Measurements from ENCODE around the gene BIRC7.
A peak's percentile ranks its signal among the peaks of the same experiment; 100 is the strongest.
"Not testable (repeated sequence)": the region's sequence is repeated elsewhere in the genome, so short reads cannot be mapped to it uniquely, and the experiment has no call there.

BIRC7 gene

GRCh38 chr20:63249891-63250290, 14.2 kb downstream of the BIRC7 start:
- DNase-seq, result no peak

- DNase-seq, result not testable (repeated sequence)
Observed at GRCh38 chr20:63251350-63251749, 15.6 kb downstream of the BIRC7 start.

DNA sequence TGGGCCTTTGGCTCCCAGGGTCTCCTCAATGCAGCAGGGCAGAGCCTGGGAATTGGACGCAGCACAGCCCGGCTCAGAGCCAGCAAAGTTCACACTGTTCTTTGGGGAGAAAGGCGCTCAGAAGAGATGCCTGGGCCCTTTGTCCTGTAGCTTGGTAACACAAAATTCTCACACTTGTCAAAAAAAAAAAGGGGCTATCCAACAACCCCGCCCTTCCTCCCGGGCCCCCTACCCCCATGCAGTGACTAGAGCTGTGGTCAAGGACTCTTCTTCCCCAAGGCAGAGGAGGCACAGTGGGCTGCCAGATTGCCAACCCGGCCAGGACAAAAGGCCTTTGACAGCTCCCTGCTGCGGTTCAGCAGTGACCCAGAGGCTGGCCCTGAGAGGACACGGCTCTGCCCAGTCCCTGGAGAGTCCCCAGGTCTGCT, 16.6 kb downstream of the BIRC7 start:
- DNase-seq, result no peak

GRCh38 chr20:63253065-63253437, 17.3 kb downstream of the BIRC7 start:
- DNase-seq, result no peak

GRCh38 chr20:63253438-63254231, 17.9 kb downstream of the BIRC7 start:
- peak; percentile 8 to 17 for DNase-seq

DNA sequence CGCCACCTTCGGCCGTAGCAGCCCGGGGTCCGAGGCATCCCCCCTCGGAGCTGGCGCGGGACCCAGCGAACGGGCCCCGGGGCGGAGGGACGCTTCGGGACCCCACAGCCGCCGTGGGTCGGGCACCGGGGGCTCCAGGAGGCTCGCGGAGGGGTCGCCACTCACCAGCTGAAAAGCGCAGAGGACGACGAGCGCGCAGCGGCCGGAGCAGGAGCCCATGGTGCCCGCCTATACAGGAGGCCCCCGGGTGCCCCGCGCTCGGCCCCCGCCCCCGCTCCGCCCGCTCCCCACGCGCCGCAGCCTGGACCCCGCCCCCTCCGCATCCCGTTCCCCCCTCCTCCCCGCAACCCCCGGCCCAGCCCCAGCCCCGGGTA, 18.5 kb downstream of the BIRC7 start, which contains the start of gene NKAIN4:
Gene NKAIN4 (minus strand): TSS at position 232 of the 374 bp plus-strand sequence. CDS start 13 bp downstream, at position 219.
- no peak for DNase-seq

- DNase-seq, result no peak
Observed at GRCh38 chr20:63254606-63255384, 19.1 kb downstream of the BIRC7 start.

- DNase-seq, result no peak
Observed at GRCh38 chr20:63255931-63256704, 20.4 kb downstream of the BIRC7 start.

DNA sequence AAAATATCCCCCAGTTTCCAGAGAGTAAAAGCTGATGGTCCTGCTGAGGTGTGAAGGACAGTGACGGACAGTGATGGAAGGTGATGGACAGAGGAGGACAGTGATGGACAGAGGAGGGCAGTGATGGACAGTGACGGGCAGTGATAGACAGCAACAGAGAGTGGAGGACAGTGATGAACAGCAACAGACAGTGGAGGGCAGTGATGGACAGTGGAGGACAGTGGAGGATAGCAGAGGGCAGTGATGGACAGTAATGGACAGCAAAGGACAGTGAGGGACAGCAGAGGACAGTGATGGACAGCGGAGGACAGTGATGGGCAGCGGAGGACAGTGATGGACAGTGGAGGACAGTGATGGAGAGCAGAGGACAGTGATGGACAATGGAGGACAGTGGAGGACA, 21.2 kb downstream of the BIRC7 start:
- no peak for DNase-seq

GRCh38 chr20:63257629-63258028, 21.9 kb downstream of the BIRC7 start:
- DNase-seq, result no peak

DNA sequence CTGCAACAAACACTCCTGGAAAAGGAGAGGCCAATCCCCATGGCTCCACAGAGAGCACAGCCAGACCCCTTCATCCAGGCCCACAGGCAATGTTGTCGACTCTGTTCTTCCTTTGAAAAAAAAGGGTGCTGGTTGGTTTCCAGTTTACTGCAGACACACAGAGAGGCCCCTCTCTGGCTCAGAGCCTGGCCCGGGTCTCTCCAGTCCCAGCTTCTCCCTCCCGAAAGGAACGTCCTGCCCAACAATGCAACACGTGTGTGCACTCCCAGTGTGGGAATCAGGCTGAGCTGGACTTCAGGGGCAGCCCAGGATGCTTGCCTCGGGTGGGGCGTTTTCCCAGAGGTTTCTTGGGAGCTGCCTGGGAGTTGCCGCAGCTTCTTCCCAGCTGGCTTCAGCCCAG, 23.1 kb downstream of the BIRC7 start:
- no peak for DNase-seq

DNA sequence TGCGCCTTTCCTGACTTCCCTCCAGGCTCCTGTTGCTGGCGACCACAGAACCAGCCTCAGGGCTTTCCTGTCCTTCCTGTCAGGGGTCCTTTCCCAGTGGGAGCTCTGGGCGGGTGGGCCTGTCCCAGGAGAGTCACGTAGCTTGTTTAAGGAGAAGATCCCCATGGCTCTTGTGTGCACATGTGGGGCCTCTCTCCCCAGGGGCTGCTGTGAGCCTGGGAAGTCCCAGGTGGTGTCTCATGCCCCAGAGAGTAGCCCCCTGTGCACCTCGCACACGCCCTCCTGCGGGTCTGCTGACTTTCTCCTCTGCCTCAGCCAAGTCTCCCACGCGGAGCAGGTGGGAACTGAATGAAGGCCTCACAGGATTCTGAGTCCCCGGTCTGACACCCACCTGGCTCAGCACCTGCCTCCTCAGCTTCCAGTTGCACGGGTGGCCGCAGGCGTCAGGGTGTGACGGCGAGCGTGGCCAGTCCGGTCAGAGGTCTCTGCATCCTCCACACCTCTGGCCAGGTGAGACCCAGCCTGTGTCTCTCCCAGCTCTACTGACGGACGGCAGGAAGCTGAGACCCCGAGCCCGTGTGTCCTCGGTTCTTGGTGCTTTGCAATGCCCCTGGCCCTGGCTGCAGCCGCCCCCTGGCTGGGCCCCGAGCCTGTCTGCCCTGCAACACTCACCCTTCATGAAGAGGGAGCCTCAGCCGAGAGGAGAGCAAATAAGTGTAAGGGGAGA, 24.2 kb downstream of the BIRC7 start:
- no peak for DNase-seq

GRCh38 chr20:63260521-63260920, 24.8 kb downstream of the BIRC7 start:
- DNase-seq, result no peak

DNA sequence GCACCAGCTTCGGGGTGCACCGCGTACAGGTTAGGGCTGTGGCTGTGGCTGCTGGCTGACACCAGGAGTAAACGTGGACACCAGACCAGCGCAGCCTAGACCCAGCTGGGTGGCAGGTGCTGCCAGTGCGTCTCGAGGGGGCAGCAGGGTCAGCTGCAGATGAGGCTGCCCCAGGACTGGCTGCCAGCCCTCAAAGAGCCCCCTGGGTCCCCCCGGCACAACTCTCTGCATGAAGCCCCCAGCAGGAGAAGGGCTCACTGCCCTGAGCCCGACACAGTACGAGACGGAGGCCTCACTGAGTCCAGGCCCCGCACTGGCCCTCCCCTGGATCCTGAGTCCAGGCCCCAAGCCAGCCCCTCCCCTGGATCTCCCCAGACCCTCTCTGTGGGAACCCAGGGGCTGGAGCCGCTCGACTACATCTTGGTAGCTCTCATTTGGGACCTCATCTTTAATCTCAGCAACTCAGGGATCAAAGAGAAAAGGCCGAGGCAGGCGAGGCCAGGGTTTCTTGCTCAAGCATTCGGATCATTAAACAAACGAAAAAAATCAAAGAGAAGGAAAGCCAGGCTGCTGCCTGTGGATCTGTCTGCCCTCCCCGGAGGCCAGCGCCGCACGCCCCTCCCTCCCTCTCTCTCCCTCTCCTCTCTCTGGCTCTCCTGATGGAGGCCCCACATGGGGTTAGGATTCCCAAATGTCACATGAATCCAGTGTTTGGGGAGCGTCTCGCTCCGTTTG, 25.5 kb downstream of the BIRC7 start:
- no peak for DNase-seq

DNA sequence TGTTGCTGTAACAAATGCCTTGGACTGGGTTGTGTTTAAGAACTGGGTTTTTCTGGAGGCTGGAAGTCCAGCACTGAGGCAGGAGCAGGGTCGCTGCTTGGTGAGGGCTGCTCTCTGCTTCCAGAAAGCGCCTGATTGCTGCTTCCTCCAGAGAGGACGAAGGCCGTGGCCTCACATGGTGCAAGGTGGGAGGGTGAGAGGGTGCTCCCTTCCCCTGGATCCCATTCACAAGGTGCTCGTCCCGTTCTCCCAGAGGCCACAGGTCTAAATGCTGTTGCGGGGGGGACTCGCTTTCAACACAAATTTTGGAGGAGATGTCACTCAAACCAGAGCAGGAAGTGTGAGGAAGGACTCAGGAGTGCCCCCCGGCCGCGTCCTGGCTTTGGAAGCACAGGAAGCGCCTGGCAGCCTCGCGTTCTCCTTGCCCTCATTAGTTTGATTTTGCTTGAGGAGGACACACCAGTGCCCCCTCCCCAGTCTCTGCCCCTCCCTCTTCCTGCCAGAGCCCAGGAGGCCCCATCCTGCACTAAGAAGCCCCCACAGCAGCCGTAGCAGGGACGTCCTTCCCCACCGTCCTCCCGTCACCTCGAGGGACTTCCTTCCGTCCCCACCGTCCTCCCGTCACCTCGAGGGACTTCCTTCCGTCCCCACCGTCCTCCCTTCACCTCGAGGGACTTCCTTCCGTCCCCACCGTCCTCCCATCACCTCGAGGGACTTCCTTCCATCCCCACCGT, 26.3 kb downstream of the BIRC7 start:
- no peak for DNase-seq

GRCh38 chr20:63262836-63263235, 27.1 kb downstream of the BIRC7 start:
- no peak for DNase-seq

- DNase-seq, result no peak
Observed at GRCh38 chr20:63264000-63264399, 28.3 kb downstream of the BIRC7 start.

DNA sequence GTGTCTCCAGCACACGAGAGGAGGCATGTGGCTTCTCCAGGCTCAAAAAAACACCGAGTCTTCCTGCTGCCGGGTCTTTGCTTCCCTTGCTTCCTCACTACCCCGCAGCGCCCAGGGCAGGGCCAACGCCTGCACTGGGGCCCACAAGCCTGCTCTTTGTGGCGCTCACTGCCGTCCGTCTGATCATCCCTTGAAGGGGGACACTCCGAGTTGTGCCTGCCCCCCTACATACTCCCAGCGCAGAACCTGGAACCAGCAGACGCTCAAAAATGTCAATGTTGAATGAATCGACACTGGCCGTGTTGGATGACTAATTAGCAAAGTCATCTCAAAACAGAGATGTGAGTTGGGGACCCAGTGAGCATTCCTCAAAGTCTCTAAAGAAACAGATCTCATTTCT, 28.8 kb downstream of the BIRC7 start:
- no peak for DNase-seq

GRCh38 chr20:63265891-63266515, 30.3 kb downstream of the BIRC7 start:
- DNase-seq, result no peak

DNA sequence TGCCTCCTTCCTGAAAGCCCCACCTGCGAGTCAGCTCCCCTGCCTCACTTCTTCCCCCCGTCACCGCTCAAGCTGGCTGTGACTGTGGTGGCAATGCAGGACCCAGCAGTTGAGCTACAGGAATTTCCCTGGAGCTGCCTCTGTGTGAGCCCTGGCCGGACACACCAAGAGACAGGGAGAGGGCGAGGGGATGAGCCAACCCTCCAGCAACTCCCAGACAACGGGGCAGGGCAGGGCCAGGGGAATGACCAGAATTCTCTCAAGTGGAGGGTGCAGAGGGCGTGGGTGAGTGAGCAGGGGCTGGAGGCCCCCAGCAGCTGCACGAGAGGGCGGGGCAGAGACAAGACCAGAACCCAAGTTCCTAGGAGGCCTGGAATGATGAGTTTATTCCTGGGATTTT, 32.0 kb downstream of the BIRC7 start:
- DNase-seq, result no peak

- no peak for DNase-seq
Observed at GRCh38 chr20:63268256-63268655, 32.6 kb downstream of the BIRC7 start.

Measured in stimulated activated CD4-positive, alpha-beta T cell treated with anti-CD3 and anti-CD28 coated beads, Interleukin-4, amount 100 ng/mL, for 4 hours (primary cell).